SU-DHL-6 (cell line): ENCODE results near the gene MMP24OS.

Source experiments
- H2AFZ ChIP-seq: fragments of 200-600 bp; sonication (generic); 2 replicates; pipeline ENCODE4 v1.6.1; 2014; ENCODE audit warnings: low read depth, mild to moderate bottlenecking, moderate library complexity, mixed read lengths, antibody characterized with exemption, low read length; ENCODE audit not compliant: severe bottlenecking
- H3F3A ChIP-seq: fragments of 200-600 bp; shearing (Covaris generic); 2 replicates; pipeline ENCODE4 v1.6.0; 2016; ENCODE audit warnings: antibody characterized with exemption, mild to moderate bottlenecking; ENCODE audit not compliant: insufficient read depth
- H3K27ac ChIP-seq: fragments of 200-600 bp; sonication (generic); 2 replicates; pipeline ENCODE4 v1.5.1; 2016; ENCODE audit warnings: low read depth, mild to moderate bottlenecking, low read length, moderate library complexity, mixed read lengths
- H3K27me3 ChIP-seq: fragments of 200-600 bp; sonication (generic), shearing (Covaris generic); 2 replicates; pipeline ENCODE4 v1.6.0; 2014; ENCODE audit warnings: mild to moderate bottlenecking, low read length
- H3K36me3 ChIP-seq: fragments of 200-600 bp; sonication (generic); 2 replicates; pipeline ENCODE4 v1.6.1; 2014; ENCODE audit warnings: mild to moderate bottlenecking, low read length, mixed read lengths
- H3K4me2 ChIP-seq: fragments of 300-600, 200-600 bp; shearing (Covaris generic), sonication (generic); 2 replicates; pipeline ENCODE4 v1.6.0; 2014; ENCODE audit warnings: low read length, low read depth, mild to moderate bottlenecking; ENCODE audit not compliant: poor library complexity, severe bottlenecking
- H3K4me3 ChIP-seq: fragments of 200-600 bp; sonication (generic); 2 replicates; pipeline ENCODE4 v1.5.1; 2014; ENCODE audit warnings: antibody characterized with exemption, low read length, mild to moderate bottlenecking, mixed read lengths; ENCODE audit not compliant: insufficient read depth, poor library complexity, severe bottlenecking
- H3K79me2 ChIP-seq: fragments of 200-600 bp; sonication (generic); 2 replicates; pipeline ENCODE4 v1.6.1; 2014; ENCODE audit warnings: mild to moderate bottlenecking, low read length, moderate library complexity; ENCODE audit not compliant: insufficient read depth
- H3K9ac ChIP-seq: fragments of 200-600 bp; sonication (generic); 2 replicates; pipeline ENCODE4 v1.7.0; 2014; ENCODE audit warnings: mild to moderate bottlenecking, low read length
- H3K9me2 ChIP-seq: fragments of 200-600 bp; sonication (generic); replicated peaks from 2 replicates; pipeline ENCODE4 v1.6.1; 2014; ENCODE audit warnings: low read length; ENCODE audit not compliant: insufficient read depth
- H3K9me3 ChIP-seq: fragments of 200-600 bp; sonication (generic); 2 replicates; pipeline ENCODE4 v1.6.1; 2014; ENCODE audit warnings: low read length, mixed read lengths; ENCODE audit not compliant: insufficient read depth
- H4K20me1 ChIP-seq: fragments of 200-600 bp; sonication (generic); 2 replicates; pipeline ENCODE4 v1.6.1; 2014; ENCODE audit warnings: low read depth, mild to moderate bottlenecking, antibody characterized with exemption, low read length, moderate library complexity, mixed read lengths
- CTCF ChIP-seq: fragments of 200-600 bp; sonication (generic); IDR thresholded peaks from one replicate; pipeline ENCODE4 v1.5.1; 2017; ENCODE audit warnings: antibody characterized with exemption, mild to moderate bottlenecking, low read length, moderate library complexity; ENCODE audit not compliant: insufficient read depth, poor library complexity, severe bottlenecking
- EZH2phosphoT487 ChIP-seq: fragments of 200-600 bp; sonication (generic), shearing (Covaris generic); conservative IDR thresholded peaks from 2 replicates; pipeline ENCODE4 v1.6.1; 2018; ENCODE audit warnings: mild to moderate bottlenecking, antibody characterized with exemption, low read length, moderate library complexity, mixed read lengths

MMP24OS gene

GRCh38 chr20:35302421-35303335 lies 24.8 kb upstream of the MMP24OS start:
- Histone ChIP-seq H3K36me3 (no peaks in the 10 kb centered on the region), H3K9me2 (no peaks in the 10 kb centered on the region), H3K79me2 (no peaks in the 10 kb centered on the region), H3K9ac (no peak overlapping the region), H3K27me3 (no peaks in the 10 kb centered on the region), H3K4me2 (no peak overlapping the region), H3F3A (no peaks in the 10 kb centered on the region), H3K4me3 (no peak overlapping the region), H3K27ac (no peak overlapping the region), H3K9me3 (no peaks in the 10 kb centered on the region), H2AFZ (no peak overlapping the region), H4K20me1 (no peaks in the 10 kb centered on the region)
- TF ChIP-seq CTCF (no peak), EZH2phosphoT487 (no peak)

GRCh38 chr20:35301426-35301825 lies 23.5 kb upstream of the MMP24OS start:
- no peak overlapping the region for H3K27ac ChIP-seq
- no peak overlapping the region for H3K9ac ChIP-seq

GRCh38 chr20:35300469-35301262 lies 22.7 kb upstream of the MMP24OS start:
- Histone ChIP-seq H3F3A (no peaks in the 10 kb centered on the region), H3K9me2 (no peaks in the 10 kb centered on the region), H3K4me2 (no peak overlapping the region), H4K20me1 (no peaks in the 10 kb centered on the region), H3K27me3 (no peaks in the 10 kb centered on the region), H2AFZ (no peak overlapping the region), H3K4me3 (no peak overlapping the region), H3K9me3 (no peaks in the 10 kb centered on the region), H3K27ac (no peak overlapping the region), H3K9ac (no peak overlapping the region), H3K79me2 (no peaks in the 10 kb centered on the region), H3K36me3 (no peaks in the 10 kb centered on the region)
- no peak for TF ChIP-seq CTCF

More at GRCh38 chr20:35301426-35301825, 23.5 kb upstream of the MMP24OS start:
- Histone ChIP-seq H3K36me3 (no peaks in the 10 kb centered on the region), H2AFZ (no peak overlapping the region), H3F3A (no peaks in the 10 kb centered on the region), H3K9me2 (no peaks in the 10 kb centered on the region), H3K9me3 (no peaks in the 10 kb centered on the region), H3K4me2 (no peak overlapping the region), H3K79me2 (no peaks in the 10 kb centered on the region), H3K4me3 (no peak overlapping the region), H4K20me1 (no peaks in the 10 kb centered on the region), H3K27me3 (no peaks in the 10 kb centered on the region)
- TF ChIP-seq CTCF (no peak), EZH2phosphoT487 (no peak)
